GM12891 (cell line): ENCODE results near the gene CAMK1D.

ENCODE experiments used
- DNase-seq: peaks from one replicate; pipeline ENCODE4 v3.0.0; 2011; ENCODE audit warnings: low spot score; ENCODE audit not compliant: insufficient read length
- FAIRE-seq: peaks from 2 replicates; lab custom pipeline; 2011; peaks lifted over from hg19 to GRCh38; lab: Jason Lieb, UNC
- PAX5 ChIP-seq: IDR thresholded peaks from 2 replicates; pipeline ENCODE4 v1.6.1; 2011; ENCODE audit warnings: low read length, moderate library complexity, mild to moderate bottlenecking; ENCODE audit not compliant: insufficient read depth, severe bottlenecking
- POLR2A ChIP-seq: IDR thresholded peaks from 2 replicates; pipeline ENCODE4 v1.6.1; 2011; ENCODE audit warnings: low read depth, low read length, control low read depth
- POLR2AphosphoS5 ChIP-seq: IDR thresholded peaks from 2 replicates; pipeline ENCODE4 v1.6.1; 2011; ENCODE audit warnings: low read depth, low read length, control low read depth
- POU2F2 ChIP-seq: IDR thresholded peaks from 2 replicates; pipeline ENCODE4 v1.6.1; 2011; ENCODE audit warnings: low read depth, mild to moderate bottlenecking, control low read depth, low read length, moderate library complexity
- SPI1 ChIP-seq: IDR thresholded peaks from 2 replicates; pipeline ENCODE4 v1.6.1; 2011; ENCODE audit warnings: low read depth, low read length, control low read depth
- TAF1 ChIP-seq: IDR thresholded peaks from 2 replicates; pipeline ENCODE4 v1.6.1; 2011; ENCODE audit warnings: low read depth, low read length, control low read depth

CAMK1D gene

DNA sequence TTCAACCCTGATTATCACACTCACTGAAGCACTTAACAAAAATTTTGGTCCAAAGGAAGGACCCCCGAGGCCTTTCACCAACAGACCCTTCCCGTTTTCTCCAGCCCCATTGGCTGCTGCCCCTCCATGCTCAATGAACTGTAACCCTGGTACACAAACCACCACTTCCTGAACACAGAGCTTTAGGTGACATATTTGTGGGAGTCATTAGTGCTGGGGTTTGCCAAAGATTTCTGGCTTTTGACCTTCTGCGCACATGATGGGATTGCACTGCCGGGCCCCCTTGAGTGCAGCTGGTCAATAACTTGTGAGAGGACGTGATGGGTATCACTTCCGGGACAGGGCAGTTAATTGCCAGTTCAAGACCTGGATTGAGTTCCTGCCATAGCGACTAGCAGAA is 9.0 kb upstream of the CAMK1D start:
- DNase-seq, result no peak
- FAIRE-seq, result peak; percentile 92

DNA sequence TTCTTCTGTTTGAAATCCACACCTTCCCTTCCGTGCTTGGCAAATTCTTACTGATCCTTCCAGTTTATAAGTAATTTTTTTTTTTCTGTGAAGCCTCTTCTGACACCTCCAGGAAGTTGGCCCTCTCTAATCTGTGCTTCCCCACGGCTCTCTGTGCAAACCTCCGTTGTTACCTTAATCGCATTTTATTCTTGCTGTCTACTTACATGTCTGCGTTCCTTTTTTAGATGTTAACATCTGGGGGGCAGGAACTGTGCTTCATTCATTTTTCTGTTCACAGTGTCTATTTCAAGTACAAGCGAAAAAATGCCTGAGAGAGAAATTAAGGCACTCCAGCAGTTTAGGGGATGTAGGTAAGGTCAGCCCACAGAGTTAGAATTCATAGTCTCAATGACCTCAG is 8.4 kb upstream of the CAMK1D start:
- DNase-seq (no peak), FAIRE-seq (no peak)
- TF ChIP-seq POU2F2 (no peak), PAX5 (no peak), POLR2A (no peak), SPI1 (no peak), TAF1 (no peak), POLR2AphosphoS5 (no peak)

More for the DNA sequence above, 9.0 kb upstream of the CAMK1D start:
- no peak for TF ChIP-seq POLR2A
- peak; percentile 8 for TF ChIP-seq PAX5

- FAIRE-seq (no peak), DNase-seq (no peak)
- TF ChIP-seq SPI1, result no peak
- no peak for TF ChIP-seq POLR2AphosphoS5
- no peak for TF ChIP-seq POU2F2
- TF ChIP-seq TAF1, result no peak
- no peak for TF ChIP-seq POLR2A
- TF ChIP-seq PAX5, result no peak
Measured at GRCh38 chr10:12341526-12341925, 7.8 kb upstream of the CAMK1D start.

- TF ChIP-seq SPI1, result no peak
- TF ChIP-seq TAF1, result no peak
- TF ChIP-seq PAX5, result no peak
- no peak for TF ChIP-seq POU2F2
- TF ChIP-seq POLR2AphosphoS5, result no peak
- no peak for TF ChIP-seq POLR2A
- no peak for DNase-seq
- peak; percentile 69 for FAIRE-seq
Measured at GRCh38 chr10:12344375-12345110, 4.8 kb upstream of the CAMK1D start.

- no peak for TF ChIP-seq SPI1
- no peak for TF ChIP-seq PAX5
- no peak for TF ChIP-seq POU2F2
- no peak for TF ChIP-seq POLR2AphosphoS5
- no peak for TF ChIP-seq POLR2A
- no peak for FAIRE-seq
- DNase-seq, result no peak
Measured at GRCh38 chr10:12346707-12347106, 2.6 kb upstream of the CAMK1D start.

DNA sequence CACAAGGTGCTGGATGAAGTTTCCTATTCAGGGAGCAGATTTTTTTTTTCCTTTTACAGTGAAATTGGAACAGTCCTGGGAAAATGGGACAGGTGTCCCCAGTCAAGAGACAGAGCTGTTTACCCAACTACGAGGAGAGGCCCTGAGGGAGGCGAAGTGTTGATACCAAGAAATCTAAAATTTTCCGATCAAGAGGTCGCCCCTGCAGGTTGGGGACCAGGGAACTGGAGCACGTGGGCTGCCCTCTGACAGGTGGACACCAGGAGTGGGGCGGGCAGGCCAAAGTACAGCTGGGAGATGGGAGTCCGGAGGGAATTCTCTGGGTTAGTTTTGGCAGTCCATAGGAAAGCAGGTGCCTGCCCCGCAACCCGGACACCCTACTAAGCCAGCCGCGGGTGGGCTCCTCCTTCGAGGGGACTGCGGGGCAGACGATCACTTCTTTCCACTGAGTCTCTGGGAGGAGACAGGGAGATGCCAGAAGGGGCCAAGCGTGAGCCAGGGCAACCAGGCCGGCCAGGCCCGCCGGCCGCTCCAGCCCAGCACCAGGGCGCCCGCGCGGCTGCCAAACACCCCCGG is 965 bp upstream of the CAMK1D start:
- TF ChIP-seq POLR2A (no peak), TAF1 (no peak), POLR2AphosphoS5 (no peak), POU2F2 (no peak), PAX5 (no peak), SPI1 (no peak)
- FAIRE-seq, result no peak
- DNase-seq, result no peak

GRCh38 chr10:12349629-12350166 is 351 bp downstream of the CAMK1D start:
- TF ChIP-seq SPI1 (peak; percentile 39; the same call in 1 of the 2 replicates), PAX5 (no peak)
- DNase-seq, result no peak
- FAIRE-seq, result peak; percentile 23

- peak; percentile 98 for FAIRE-seq
- TF ChIP-seq POU2F2, result no peak
- TF ChIP-seq TAF1, result no peak
- TF ChIP-seq PAX5, result no peak
- no peak for TF ChIP-seq SPI1
- no peak for TF ChIP-seq POLR2A
- no peak for TF ChIP-seq POLR2AphosphoS5
- peak; percentile 43 for DNase-seq
Measured at GRCh38 chr10:12350167-12350872, 973 bp downstream of the CAMK1D start.

DNA sequence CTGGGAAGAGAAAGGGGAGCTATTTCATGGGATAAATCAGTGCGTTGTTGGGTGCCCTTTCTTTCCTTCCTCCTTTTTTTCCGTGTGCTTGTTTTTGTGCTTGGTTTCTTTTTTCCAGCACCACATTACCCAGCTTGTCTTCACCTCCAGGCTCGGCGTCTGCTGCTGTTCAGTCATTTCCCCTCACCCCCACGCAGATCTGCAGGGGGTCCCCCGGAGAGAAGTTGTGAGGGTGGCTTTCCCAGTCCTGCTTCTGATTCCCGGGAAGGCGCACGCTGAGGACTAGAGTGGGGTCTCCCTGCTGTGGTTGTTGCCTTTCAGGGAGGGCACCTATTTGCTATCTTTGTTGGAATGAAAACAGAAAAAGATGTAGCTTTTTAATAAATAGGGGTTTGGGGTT is 1.6 kb downstream of the CAMK1D start:
- no peak for FAIRE-seq
- DNase-seq, result no peak
- TF ChIP-seq TAF1 (no peak), POLR2AphosphoS5 (no peak), SPI1 (no peak), PAX5 (no peak), POLR2A (no peak), POU2F2 (no peak)

DNA sequence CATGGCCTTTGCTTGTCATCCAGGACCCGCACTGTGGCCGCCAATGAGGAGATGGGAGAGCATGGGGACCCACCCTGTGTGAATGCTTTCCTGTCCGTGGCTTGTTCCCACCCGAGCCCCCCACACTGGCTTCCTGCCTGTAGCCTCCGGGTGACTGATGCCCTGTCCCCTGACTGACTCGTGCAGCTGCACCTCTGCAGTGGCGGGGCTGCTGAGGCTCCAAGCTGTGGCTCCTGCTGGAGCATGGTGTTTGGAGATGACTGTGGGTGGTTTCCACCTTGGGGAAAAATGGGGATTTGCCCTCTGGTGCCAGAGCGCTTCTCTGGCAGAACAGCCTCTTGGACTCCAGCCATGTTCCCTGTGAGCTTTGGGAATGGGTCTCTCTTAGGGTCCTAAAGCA is 2.1 kb downstream of the CAMK1D start:
- FAIRE-seq, result no peak
- no peak for TF ChIP-seq POU2F2
- TF ChIP-seq SPI1, result no peak
- TF ChIP-seq TAF1, result no peak
- no peak for TF ChIP-seq POLR2AphosphoS5
- no peak for TF ChIP-seq PAX5
- 0 out of 2 replicates have a peak, but pooled peaks have one; percentile 25 for TF ChIP-seq POLR2A
- no peak for DNase-seq
